Osteocyte (in vitro differentiated cells): Measurements from ENCODE around the gene ALDH7A1. TPM values are rescaled to one million over a fixed set of nuclear protein-coding genes. Genes with fewer than 3 reads are reported as not detected.

Experiments
- DNase-seq: peaks from one replicate; pipeline ENCODE4 v3.0.0; 2021; ENCODE audit warnings: mixed read lengths; ENCODE audit not compliant: unreplicated experiment; ENCODE audit errors: extremely low spot score
- H3K27ac Mint-ChIP-seq: one replicate; pipeline ENCODE4 v1.8.0; 2021; ENCODE audit warnings: mild to moderate bottlenecking, mixed read lengths; ENCODE audit not compliant: unreplicated experiment
- H3K27me3 Mint-ChIP-seq: one replicate; pipeline ENCODE4 v1.8.0; 2021; ENCODE audit warnings: mixed read lengths; ENCODE audit not compliant: unreplicated experiment
- H3K36me3 Mint-ChIP-seq: one replicate; pipeline ENCODE4 v1.8.0; 2021; ENCODE audit warnings: mixed read lengths; ENCODE audit not compliant: unreplicated experiment
- H3K4me1 Mint-ChIP-seq: one replicate; pipeline ENCODE4 v1.8.0; 2021; ENCODE audit warnings: mixed read lengths; ENCODE audit not compliant: unreplicated experiment
- H3K4me3 Mint-ChIP-seq: one replicate; pipeline ENCODE4 v1.8.0; 2021; ENCODE audit warnings: mild to moderate bottlenecking, moderate library complexity, mixed read lengths; ENCODE audit not compliant: unreplicated experiment
- H3K9me3 Mint-ChIP-seq: one replicate; pipeline ENCODE4 v1.8.0; 2021; ENCODE audit warnings: mixed read lengths; ENCODE audit not compliant: unreplicated experiment
- CTCF ChIP-seq: fragments of 200-600 bp; sonication (generic); IDR thresholded peaks from 2 replicates; pipeline ENCODE4 v1.5.0; 2021; ENCODE audit warnings: antibody characterized with exemption, mild to moderate bottlenecking, moderate library complexity
- total RNA-seq: library from RNA; stranded (reverse); gene quantifications from 2 replicates; pipeline ENCODE4 v1.2.1, GENCODE V29; 2021

The ALDH7A1 gene
- total RNA-seq, 1 donor from 2014 or later = 117 TPM

GRCh38 chr5:126508251-126508961, 86.6 kb downstream of the ALDH7A1 start:
- no peaks in the 10 kb centered on the region for H3K36me3 Mint-ChIP-seq
- peaks cover 40% of the 10 kb centered on the region for H3K4me1 Mint-ChIP-seq
- peak; percentile 40 for DNase-seq
- TF ChIP-seq CTCF = no peak
- no peaks in the 10 kb centered on the region for H3K27me3 Mint-ChIP-seq
- peak overlapping the region; percentile 83 for H3K27ac Mint-ChIP-seq
- no peaks in the 10 kb centered on the region for H3K9me3 Mint-ChIP-seq
- H3K4me3 Mint-ChIP-seq = no peak overlapping the region

DNA sequence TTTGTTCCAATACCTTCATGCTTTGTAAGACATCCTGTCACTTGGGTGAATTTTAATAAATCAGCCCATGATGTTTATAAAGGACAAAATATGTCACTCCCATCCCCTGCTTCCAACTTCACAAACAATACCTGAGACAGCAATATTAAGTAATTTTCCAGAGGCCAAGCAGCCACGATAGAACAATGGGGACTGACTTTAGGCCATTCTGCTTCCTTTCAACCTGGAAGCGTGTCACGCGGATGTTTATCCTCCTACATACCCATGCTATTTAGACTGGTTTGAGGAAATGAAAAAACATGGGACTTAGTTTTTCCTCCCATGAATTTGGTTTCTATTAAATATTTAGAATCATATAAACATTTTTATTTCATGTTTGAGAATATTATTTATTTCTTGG, 88.9 kb downstream of the ALDH7A1 start:
- H3K9me3 Mint-ChIP-seq = no peaks in the 10 kb centered on the region
- no peak for TF ChIP-seq CTCF
- H3K4me3 Mint-ChIP-seq = no peak overlapping the region

DNA sequence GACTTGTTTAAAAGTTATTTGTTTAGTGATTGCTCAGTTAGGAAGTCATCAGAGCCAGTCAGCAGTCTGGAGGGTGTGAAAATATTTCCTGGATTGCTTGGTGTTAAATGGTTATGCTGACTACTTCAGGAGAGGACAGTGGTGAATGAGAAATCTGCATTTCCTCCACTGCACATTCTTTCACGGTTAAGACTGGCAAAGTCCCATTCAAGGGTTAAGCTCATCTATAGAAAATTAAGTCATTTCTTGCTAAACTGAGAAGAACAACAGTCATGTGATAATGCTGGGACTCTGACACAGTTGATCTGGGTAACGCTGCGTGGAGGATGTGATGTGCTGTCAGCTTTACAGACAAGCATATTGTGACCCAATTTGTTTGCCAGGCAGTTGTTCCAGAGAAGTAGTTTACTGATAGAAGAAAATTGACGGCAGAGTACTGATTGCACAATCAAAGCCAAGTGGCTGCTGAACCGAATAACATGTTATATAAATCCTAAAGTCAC, 91.4 kb downstream of the ALDH7A1 start:
- no peaks in the 10 kb centered on the region for H3K27me3 Mint-ChIP-seq
- H3K9me3 Mint-ChIP-seq = no peaks in the 10 kb centered on the region
- H3K27ac Mint-ChIP-seq = peak overlapping the region; percentile 61
- H3K4me3 Mint-ChIP-seq = no peak overlapping the region
- no peak for DNase-seq
- peaks cover 10% of the 10 kb centered on the region for H3K36me3 Mint-ChIP-seq
- TF ChIP-seq CTCF = no peak
- H3K4me1 Mint-ChIP-seq = peaks cover 34% of the 10 kb centered on the region

More for the DNA sequence above, 88.9 kb downstream of the ALDH7A1 start:
- H3K27me3 Mint-ChIP-seq = no peaks in the 10 kb centered on the region
- no peak for DNase-seq
- H3K4me1 Mint-ChIP-seq = peaks cover 47% of the 10 kb centered on the region
- no peak overlapping the region for H3K27ac Mint-ChIP-seq
- H3K36me3 Mint-ChIP-seq = peaks cover under 1% of the 10 kb centered on the region

DNA sequence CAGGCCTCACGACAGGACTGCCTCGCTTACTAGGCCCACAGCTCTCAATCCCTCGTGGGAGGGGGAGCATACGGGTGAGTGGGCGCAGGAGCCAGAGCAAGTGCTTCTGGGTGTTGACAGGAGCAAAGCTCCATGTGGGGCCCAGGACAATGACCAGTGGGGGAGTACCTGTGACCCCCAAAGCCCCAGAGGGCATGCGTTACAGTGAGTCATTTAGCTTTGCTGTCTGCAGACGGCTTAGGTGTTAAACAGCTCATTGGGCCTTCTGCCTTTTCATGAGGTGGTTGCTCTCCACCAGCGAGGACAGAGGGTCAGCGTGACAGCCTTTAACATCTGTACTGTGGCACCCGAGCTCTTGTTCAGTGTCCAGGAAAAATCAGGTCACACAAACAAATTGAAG, 93.6 kb downstream of the ALDH7A1 start:
- peak; percentile 69 for DNase-seq
- Mint-ChIP-seq H3K4me3 (no peak overlapping the region), H3K27ac (no peak overlapping the region), H3K27me3 (no peaks in the 10 kb centered on the region), H3K4me1 (peaks cover 39% of the 10 kb centered on the region), H3K9me3 (no peaks in the 10 kb centered on the region), H3K36me3 (peaks cover 31% of the 10 kb centered on the region)
- TF ChIP-seq CTCF = no peak

GRCh38 chr5:126499853-126500342, 95.1 kb downstream of the ALDH7A1 start:
- Mint-ChIP-seq H3K27ac (no peak overlapping the region), H3K9me3 (no peaks in the 10 kb centered on the region), H3K4me1 (peaks cover 44% of the 10 kb centered on the region), H3K36me3 (peaks cover 35% of the 10 kb centered on the region), H3K27me3 (no peaks in the 10 kb centered on the region), H3K4me3 (no peak overlapping the region)
- DNase-seq = no peak
- TF ChIP-seq CTCF = peak; percentile 53
